GM23338 (cell line): ENCODE data around the gene PARVB. TPM values are rescaled to one million over a fixed set of nuclear protein-coding genes. Genes with fewer than 3 reads are reported as not detected.

Experiments
- ATAC-seq: fragments of 200-7000 bp; cut with Tn5 transposase; 3 replicates; pipeline ENCODE4 v1.9.1; 2020
- DNase-seq: peaks from one replicate; pipeline ENCODE4 v3.0.0-alpha.2; 2015; ENCODE audit warnings: low spot score
- H2AFZ ChIP-seq: fragments of 200-600 bp; sonication (generic); 2 replicates; pipeline ENCODE4 v1.8.0; 2016; ENCODE audit warnings: antibody characterized with exemption, mild to moderate bottlenecking, moderate library complexity
- H3F3A ChIP-seq: fragments of 200-600 bp; sonication (generic); replicated peaks from 2 replicates; pipeline ENCODE4 v1.8.0; 2017; ENCODE audit warnings: antibody characterized with exemption, mixed run types, low read depth
- H3K27ac ChIP-seq: fragments of 200-600 bp; sonication (generic); 2 replicates; pipeline ENCODE4 v1.6.1; 2016; ENCODE audit warnings: low read depth
- H3K27me3 ChIP-seq: fragments of 200-600 bp; sonication (generic); 2 replicates; pipeline ENCODE4 v1.8.0; 2016; ENCODE audit warnings: mild to moderate bottlenecking, mixed run types, moderate library complexity; ENCODE audit not compliant: insufficient read depth
- H3K36me3 ChIP-seq: fragments of 200-600 bp; sonication (generic); 2 replicates; pipeline ENCODE4 v1.8.0; 2016; ENCODE audit warnings: mild to moderate bottlenecking; ENCODE audit not compliant: insufficient read depth
- H3K4me1 ChIP-seq: fragments of 200-600 bp; sonication (generic); 2 replicates; pipeline ENCODE4 v1.8.0; 2016; ENCODE audit warnings: mild to moderate bottlenecking, moderate library complexity; ENCODE audit not compliant: insufficient read depth
- H3K4me2 ChIP-seq: fragments of 200-600 bp; sonication (generic); 2 replicates; pipeline ENCODE4 v1.7.1; 2017; ENCODE audit warnings: mixed run types
- H3K4me3 ChIP-seq: fragments of 200-600 bp; sonication (generic); 2 replicates; pipeline ENCODE4 v1.6.1; 2016; ENCODE audit warnings: mixed run types
- H3K79me2 ChIP-seq: fragments of 200-600 bp; sonication (generic); replicated peaks from 2 replicates; pipeline ENCODE4 v1.8.0; 2017; ENCODE audit warnings: mild to moderate bottlenecking; ENCODE audit not compliant: insufficient read depth
- H3K9me2 ChIP-seq: fragments of 200-600 bp; sonication (generic); 2 replicates; pipeline ENCODE4 v1.8.0; 2017; ENCODE audit not compliant: insufficient read depth
- H4K20me1 ChIP-seq: fragments of 200-600 bp; sonication (generic); replicated peaks from 2 replicates; pipeline ENCODE4 v1.8.0; 2017; ENCODE audit warnings: mild to moderate bottlenecking; ENCODE audit not compliant: insufficient read depth
- H3K27ac Mint-ChIP-seq: 2 replicates; pipeline ENCODE4 v1.8.0; 2020; ENCODE audit warnings: inconsistent platforms, mild to moderate bottlenecking, moderate library complexity, mixed read lengths
- H3K27me3 Mint-ChIP-seq: 3 replicates; pipeline ENCODE4 v1.8.0; 2022; ENCODE audit warnings: low read depth, mild to moderate bottlenecking, moderate library complexity, mixed read lengths, inconsistent platforms; ENCODE audit not compliant: insufficient read depth, poor library complexity
- H3K36me3 Mint-ChIP-seq: 3 replicates; pipeline ENCODE4 v1.8.0; 2021; ENCODE audit warnings: low read depth, mild to moderate bottlenecking, inconsistent platforms, moderate library complexity, mixed read lengths
- H3K4me1 Mint-ChIP-seq: 3 replicates; pipeline ENCODE4 v1.8.0; 2020; ENCODE audit warnings: mild to moderate bottlenecking, inconsistent platforms, mixed read lengths
- H3K4me3 Mint-ChIP-seq: 3 replicates; pipeline ENCODE4 v1.8.0; 2021; ENCODE audit warnings: moderate library complexity, mild to moderate bottlenecking, inconsistent platforms, mixed read lengths
- H3K9me3 Mint-ChIP-seq: 3 replicates; pipeline ENCODE4 v1.8.0; 2020; ENCODE audit warnings: moderate library complexity, mild to moderate bottlenecking, inconsistent platforms, mixed read lengths
- CREB1 ChIP-seq: fragments of 250-450 bp; sonication (Bioruptor Pico); IDR thresholded peaks from 2 replicates; pipeline ENCODE4 v1.5.0; 2020; ENCODE audit warnings: low read depth, mild to moderate bottlenecking, moderate library complexity
- CTCF ChIP-seq, 2 experiments: fragments of 200-600 bp in 1 of 2; sonication (generic) in 1 of 2; conservative IDR thresholded peaks; 2 replicates each; pipeline versions ENCODE4 v1.5.1 to v1.6.1; 2016 to 2017; ENCODE audit warnings: antibody characterized with exemption in 2 of 2, low read depth in 2 of 2, mild to moderate bottlenecking in 2 of 2, moderate library complexity in 1 of 2
- ETS1 ChIP-seq: IDR thresholded peaks from 2 replicates; pipeline ENCODE4 v1.6.1; 2016; ENCODE audit warnings: antibody characterized with exemption
- NANOG ChIP-seq: IDR thresholded peaks from 2 replicates; pipeline ENCODE4 v1.6.1; 2016; ENCODE audit warnings: antibody characterized with exemption, borderline replicate concordance
- REST ChIP-seq: IDR thresholded peaks from one replicate; pipeline ENCODE4 v1.6.1; 2018; ENCODE audit warnings: antibody characterized with exemption; ENCODE audit not compliant: unreplicated experiment
- ZNF114 ChIP-seq: fragments of 250-450 bp; sonication (Bioruptor Pico); IDR thresholded peaks from 2 replicates; pipeline ENCODE4 v1.5.0; 2020; ENCODE audit warnings: mild to moderate bottlenecking, moderate library complexity
- ZNF331 ChIP-seq: fragments of 250-450 bp; sonication (Bioruptor Pico); IDR thresholded peaks from 2 replicates; pipeline ENCODE4 v1.5.0; 2020; ENCODE audit warnings: low read depth, mild to moderate bottlenecking, moderate library complexity
- ZNF462 ChIP-seq: fragments of 250-450 bp; sonication (Bioruptor Pico); IDR thresholded peaks from 2 replicates; pipeline ENCODE4 v1.5.0; 2020; ENCODE audit warnings: mild to moderate bottlenecking, moderate library complexity
- polyA plus RNA-seq: library from polyadenylated mRNA; unstranded; fragments of >200 nt; fragmentation: Nextera tagmentation; extraction: Ambion mirVana; gene quantifications from 2 replicates; pipeline ENCODE4 v1.2.1, GENCODE V29; 2016
- total RNA-seq: library from RNA; depleted of rRNA; stranded (reverse); fragments of >200 nt; shearing (Covaris generic); gene quantifications from 2 replicates; pipeline ENCODE4 v1.2.3, GENCODE V29; 2014

The PARVB gene
- total and polyA plus RNA-seq, 2 experiments from 2014 or later: 4.3 to 7.7 TPM

DNA sequence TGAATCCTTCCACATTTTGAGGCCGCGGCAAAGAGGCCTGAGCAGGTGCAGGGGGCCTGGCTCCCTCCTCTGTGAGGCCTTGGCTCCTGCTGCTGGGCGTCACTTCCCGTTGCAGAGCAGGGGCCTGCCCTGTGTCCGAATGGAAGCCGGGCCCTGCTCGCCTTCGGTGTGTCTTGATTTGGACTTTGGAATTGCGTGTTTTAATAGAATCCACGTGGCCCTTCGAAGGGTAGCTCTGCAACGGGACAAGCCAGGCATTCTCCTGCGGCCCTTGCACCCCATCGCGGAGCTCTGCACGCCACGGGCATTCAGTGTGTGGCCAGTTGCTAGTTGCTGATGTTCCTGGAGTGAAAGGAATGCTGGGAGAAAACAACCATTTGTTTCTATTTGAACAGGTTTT is 43.1 kb upstream of the PARVB start:
- Histone ChIP-seq H3K4me1 (no peaks in the 10 kb centered on the region), H3F3A (no peaks in the 10 kb centered on the region), H3K4me2 (no peak overlapping the region), H3K27me3 (no peaks in the 10 kb centered on the region), H3K9me2 (no peaks in the 10 kb centered on the region), H3K27ac (no peak overlapping the region), H3K36me3 (peaks cover 5% of the 10 kb centered on the region), H3K79me2 (no peaks in the 10 kb centered on the region), H2AFZ (no peak overlapping the region), H4K20me1 (no peaks in the 10 kb centered on the region; the same call in 1 of the 2 replicates), H3K4me3 (no peak overlapping the region)
- Mint-ChIP-seq H3K4me3 (no peak overlapping the region), H3K36me3 (peaks cover 65% of the 10 kb centered on the region), H3K27ac (no peak overlapping the region), H3K9me3 (no peaks in the 10 kb centered on the region), H3K27me3 (no peaks in the 10 kb centered on the region), H3K4me1 (no peaks in the 10 kb centered on the region)
- TF ChIP-seq ZNF462 (no peak), ZNF114 (CRISPR knock-in tag) (no peak)
- ATAC-seq (no peak), DNase-seq (no peak)

DNA sequence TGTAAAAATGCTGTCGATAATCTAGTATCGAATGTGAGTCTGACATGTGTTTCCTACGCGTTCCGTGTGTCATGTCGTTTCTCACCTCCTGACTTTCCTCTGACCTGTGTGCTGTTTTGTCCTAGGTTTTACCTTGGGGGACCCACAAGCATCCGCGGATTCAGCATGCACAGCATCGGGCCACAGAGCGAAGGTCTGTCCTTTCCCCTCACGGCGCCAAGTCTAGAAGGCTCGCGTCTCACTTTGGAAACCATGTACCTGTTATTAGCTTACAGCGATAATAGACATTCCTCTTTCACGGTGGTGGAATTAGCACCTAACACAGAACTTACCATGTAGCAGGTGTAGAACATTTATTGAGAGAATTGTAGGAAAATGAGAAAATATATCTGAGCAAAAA is 40.3 kb upstream of the PARVB start:
- Histone ChIP-seq H4K20me1 (no peaks in the 10 kb centered on the region; the same call in 1 of the 2 replicates), H3K9me2 (no peaks in the 10 kb centered on the region), H3F3A (no peaks in the 10 kb centered on the region), H3K4me1 (no peaks in the 10 kb centered on the region), H3K27ac (no peak overlapping the region), H3K4me3 (no peak overlapping the region), H3K79me2 (no peaks in the 10 kb centered on the region), H2AFZ (no peak overlapping the region), H3K36me3 (peaks cover 5% of the 10 kb centered on the region; the same call in 1 of the 2 replicates), H3K4me2 (no peak overlapping the region), H3K27me3 (no peaks in the 10 kb centered on the region)
- Mint-ChIP-seq H3K36me3 (peaks cover 50% of the 10 kb centered on the region), H3K4me1 (no peaks in the 10 kb centered on the region), H3K9me3 (no peaks in the 10 kb centered on the region), H3K4me3 (no peak overlapping the region), H3K27ac (no peak overlapping the region), H3K27me3 (peaks cover 3% of the 10 kb centered on the region)
- TF ChIP-seq CTCF (conservative IDR thresholded peaks at IDR 0.05; ENCODE audit: low read depth in 2 of 2) (no peak), ETS1 (no peak), CREB1 (CRISPR knock-in tag) (no peak), ZNF331 (CRISPR knock-in tag) (no peak), NANOG (no peak), REST (no peak), ZNF114 (CRISPR knock-in tag) (no peak)
- ATAC-seq (no peak), DNase-seq (no peak)
